MM.1S (cell line): Measurements from ENCODE around the gene KCNQ1.

Experiments used
- DNase-seq: peaks from one replicate; pipeline ENCODE4 v3.0.0-alpha.2; 2015
- H2AFZ ChIP-seq: fragments of 300-600 bp; sonication (generic); 2 replicates; pipeline ENCODE4 v1.6.0; 2016; ENCODE audit warnings: antibody characterized with exemption, low read length
- H3F3A ChIP-seq: fragments of 300-600 bp; sonication (generic); 2 replicates; pipeline ENCODE4 v1.6.1; 2016; ENCODE audit warnings: mild to moderate bottlenecking, antibody characterized with exemption, low read length, moderate library complexity, mixed read lengths; ENCODE audit not compliant: insufficient read depth
- H3K27ac ChIP-seq: fragments of 300-600 bp; sonication (generic); 2 replicates; pipeline ENCODE4 v1.5.1; 2016; ENCODE audit warnings: mild to moderate bottlenecking, low read length
- H3K27me3 ChIP-seq: fragments of 300-600 bp; sonication (generic); replicated peaks from 2 replicates; pipeline ENCODE4 v1.6.0; 2016; ENCODE audit warnings: low read length; ENCODE audit not compliant: insufficient read depth
- H3K36me3 ChIP-seq: fragments of 300-600 bp; sonication (generic); replicated peaks from 2 replicates; pipeline ENCODE4 v1.6.1; 2016; ENCODE audit warnings: mild to moderate bottlenecking, low read length, mixed read lengths; ENCODE audit not compliant: insufficient read depth
- H3K4me1 ChIP-seq: fragments of 300-600 bp; sonication (generic); 2 replicates; pipeline ENCODE4 v1.6.1; 2016; ENCODE audit warnings: low read length, mixed read lengths
- H3K4me2 ChIP-seq: fragments of 300-600 bp; sonication (generic); 2 replicates; pipeline ENCODE4 v1.6.0; 2016; ENCODE audit warnings: low read depth, low read length
- H3K4me3 ChIP-seq: fragments of 300-600 bp; sonication (generic); 2 replicates; pipeline ENCODE4 v1.5.1; 2016; ENCODE audit warnings: low read length, mixed read lengths
- H3K79me2 ChIP-seq: fragments of 300-600 bp; sonication (generic); 2 replicates; pipeline ENCODE4 v1.6.1; 2016; ENCODE audit warnings: mixed run types, low read length, mixed read lengths
- H3K9ac ChIP-seq: fragments of 300-600 bp; sonication (generic); 2 replicates; pipeline ENCODE4 v1.6.1; 2016; ENCODE audit warnings: low read length, mixed read lengths
- H3K9me2 ChIP-seq: fragments of 300-600 bp; sonication (generic); replicated peaks from 2 replicates; pipeline ENCODE4 v1.6.1; 2016; ENCODE audit warnings: mild to moderate bottlenecking, low read length, mixed read lengths; ENCODE audit not compliant: insufficient read depth
- H3K9me3 ChIP-seq: fragments of 300-600 bp; sonication (generic); replicated peaks from 2 replicates; pipeline ENCODE4 v1.6.1; 2016; ENCODE audit warnings: mild to moderate bottlenecking, low read length, mixed read lengths; ENCODE audit not compliant: insufficient read depth
- H4K20me1 ChIP-seq: fragments of 300-600 bp; sonication (generic); 2 replicates; pipeline ENCODE4 v1.6.1; 2016; ENCODE audit warnings: mild to moderate bottlenecking, low read length, moderate library complexity, mixed read lengths; ENCODE audit not compliant: insufficient read depth
- CTCF ChIP-seq: fragments of 300-600 bp; sonication (generic); IDR thresholded peaks from 2 replicates; pipeline ENCODE4 v1.5.1; 2016; ENCODE audit warnings: antibody characterized with exemption, low read length, mixed read lengths
- EZH2 ChIP-seq: fragments of 300-600 bp; sonication (generic); optimal IDR thresholded peaks from 2 replicates; pipeline ENCODE3; 2017; ENCODE audit warnings: low read depth, mild to moderate bottlenecking, antibody characterized with exemption, low read length, mixed read lengths
- EZH2phosphoT487 ChIP-seq: fragments of 300-600 bp; sonication (generic); IDR thresholded peaks from 2 replicates; pipeline ENCODE4 v1.6.1; 2018; ENCODE audit warnings: antibody characterized with exemption, low read length

KCNQ1 gene

GRCh38 chr11:2686360-2687222 is 241.8 kb downstream of the KCNQ1 start:
- peaks cover 38% of the 10 kb centered on the region for H3K79me2 ChIP-seq
- H3K4me2 ChIP-seq: no peak overlapping the region
- no peaks in the 10 kb centered on the region for H4K20me1 ChIP-seq
- H3K4me1 ChIP-seq: peaks cover 22% of the 10 kb centered on the region
- no peak overlapping the region for H3K27ac ChIP-seq
- H2AFZ ChIP-seq: no peak overlapping the region
- H3F3A ChIP-seq: no peaks in the 10 kb centered on the region
- H3K9ac ChIP-seq: no peak overlapping the region
- TF ChIP-seq CTCF (no peak), EZH2phosphoT487 (no peak), EZH2 (no peak)
- no peaks in the 10 kb centered on the region for H3K27me3 ChIP-seq
- no peaks in the 10 kb centered on the region for H3K9me2 ChIP-seq
- no peaks in the 10 kb centered on the region for H3K9me3 ChIP-seq
- no peak for DNase-seq
- no peaks in the 10 kb centered on the region; the same call in 1 of the 2 replicates for H3K36me3 ChIP-seq
- no peak overlapping the region for H3K4me3 ChIP-seq

GRCh38 chr11:2687223-2687530 is 242.4 kb downstream of the KCNQ1 start:
- TF ChIP-seq EZH2: no peak
- TF ChIP-seq CTCF: no peak
- no peak for TF ChIP-seq EZH2phosphoT487
- Histone ChIP-seq H3K9ac (no peak overlapping the region), H4K20me1 (no peaks in the 10 kb centered on the region), H3K9me2 (no peaks in the 10 kb centered on the region), H3K9me3 (no peaks in the 10 kb centered on the region), H3F3A (no peaks in the 10 kb centered on the region), H3K4me3 (no peak overlapping the region), H2AFZ (no peak overlapping the region), H3K4me1 (peaks cover 22% of the 10 kb centered on the region), H3K27ac (no peak overlapping the region), H3K4me2 (no peak overlapping the region), H3K27me3 (no peaks in the 10 kb centered on the region), H3K79me2 (peaks cover 44% of the 10 kb centered on the region), H3K36me3 (no peaks in the 10 kb centered on the region; the same call in 1 of the 2 replicates)
- no peak for DNase-seq

GRCh38 chr11:2687782-2688191 is 243.0 kb downstream of the KCNQ1 start:
- Histone ChIP-seq H3K9me3 (no peaks in the 10 kb centered on the region), H3K9ac (no peak overlapping the region), H3K27ac (no peak overlapping the region), H4K20me1 (no peaks in the 10 kb centered on the region), H3K4me3 (no peak overlapping the region), H3K27me3 (no peaks in the 10 kb centered on the region), H3K36me3 (no peaks in the 10 kb centered on the region; the same call in 1 of the 2 replicates), H3F3A (no peaks in the 10 kb centered on the region), H3K4me2 (no peak overlapping the region), H3K4me1 (peaks cover 22% of the 10 kb centered on the region), H3K9me2 (no peaks in the 10 kb centered on the region), H3K79me2 (peaks cover 48% of the 10 kb centered on the region), H2AFZ (no peak overlapping the region)
- no peak for DNase-seq
- TF ChIP-seq EZH2 (no peak), EZH2phosphoT487 (no peak), CTCF (no peak)
